ENCODE measurements around the gene OTUD5.

OTUD5 gene

GRCh38 chrX:48935301-48935670 lies 22.1 kb downstream of the OTUD5 start:
- no peak for DNase-seq

GRCh38 chrX:48934581-48935300 lies 22.7 kb downstream of the OTUD5 start:
- peak; percentile 47 for DNase-seq

- DNase-seq: no peak
Observed at GRCh38 chrX:48933757-48934156, 23.6 kb downstream of the OTUD5 start.

- no peak for DNase-seq
Observed at GRCh38 chrX:48927736-48928382, 29.5 kb downstream of the OTUD5 start.

GRCh38 chrX:48927123-48927522 lies 30.3 kb downstream of the OTUD5 start:
- DNase-seq: no peak

- no peak for DNase-seq
Observed at GRCh38 chrX:48924270-48924669, 33.1 kb downstream of the OTUD5 start.

- DNase-seq: no peak
Observed at GRCh38 chrX:48923771-48924170, 33.6 kb downstream of the OTUD5 start.

- DNase-seq: no peak
Observed at GRCh38 chrX:48920718-48921104, 36.7 kb downstream of the OTUD5 start.

- DNase-seq: peak; percentile 46
Observed at GRCh38 chrX:48919947-48920717, 37.3 kb downstream of the OTUD5 start.

- peak; percentile 40 for DNase-seq
Observed at GRCh38 chrX:48919360-48919841, 38.0 kb downstream of the OTUD5 start.

GRCh38 chrX:48918643-48919340 lies 38.6 kb downstream of the OTUD5 start, which contains the start of gene PIM2:
PIM2 (minus strand) TSS chrX:48919024; CDS start chrX:48918834, 190 bp downstream.
- peak; percentile 95 for DNase-seq

GRCh38 chrX:48918301-48918642 lies 39.1 kb downstream of the OTUD5 start:
- no peak for DNase-seq

- peak; percentile 90 for DNase-seq
Observed at GRCh38 chrX:48917139-48918001, 40.0 kb downstream of the OTUD5 start.

- DNase-seq: no peak
Observed at GRCh38 chrX:48914593-48915493, 42.6 kb downstream of the OTUD5 start.

- DNase-seq: no peak
Observed at GRCh38 chrX:48913605-48914366, 43.6 kb downstream of the OTUD5 start.

- DNase-seq: peak; percentile 89
Observed at GRCh38 chrX:48911412-48912182, 45.8 kb downstream of the OTUD5 start, which contains the start of gene SLC35A2. SLC35A2 (minus strand) TSS chrX:48911646; CDS start chrX:48911636, 10 bp downstream.

- no peak for DNase-seq
Observed at GRCh38 chrX:48910926-48911411, 46.4 kb downstream of the OTUD5 start.

GRCh38 chrX:48909703-48910294 lies 47.6 kb downstream of the OTUD5 start:
- no peak for DNase-seq

GRCh38 chrX:48908600-48908999 lies 48.8 kb downstream of the OTUD5 start:
- no peak for DNase-seq
